ENCODE measurements around the gene PDGFRB.

DNA sequence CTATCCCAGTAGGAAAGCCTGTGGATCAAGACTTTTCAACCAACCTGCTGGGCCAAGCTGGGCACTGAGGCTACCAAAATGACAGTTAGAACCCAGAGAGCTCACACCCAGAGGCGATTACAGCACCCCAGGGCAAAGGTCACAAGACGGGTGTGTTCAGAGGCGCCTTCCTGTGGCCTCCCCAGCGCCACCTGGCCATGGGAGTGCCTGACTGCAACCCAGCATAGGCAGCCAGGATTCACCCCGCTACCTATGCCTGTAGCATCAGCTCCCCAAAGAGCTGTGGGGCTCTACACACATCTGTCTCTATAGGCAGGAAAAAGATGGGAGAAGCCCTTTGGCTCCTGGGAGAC, 33.5 kb downstream of the PDGFRB start:
- TF ChIP-seq GABPA (IDR thresholded peaks at IDR 0.05; ENCODE audit: low read depth) (no peak), POLR2AphosphoS5 (IDR thresholded peaks at IDR 0.05; ENCODE audit: low read depth) (no peak)
- TF ChIP-seq, protein P1, sequence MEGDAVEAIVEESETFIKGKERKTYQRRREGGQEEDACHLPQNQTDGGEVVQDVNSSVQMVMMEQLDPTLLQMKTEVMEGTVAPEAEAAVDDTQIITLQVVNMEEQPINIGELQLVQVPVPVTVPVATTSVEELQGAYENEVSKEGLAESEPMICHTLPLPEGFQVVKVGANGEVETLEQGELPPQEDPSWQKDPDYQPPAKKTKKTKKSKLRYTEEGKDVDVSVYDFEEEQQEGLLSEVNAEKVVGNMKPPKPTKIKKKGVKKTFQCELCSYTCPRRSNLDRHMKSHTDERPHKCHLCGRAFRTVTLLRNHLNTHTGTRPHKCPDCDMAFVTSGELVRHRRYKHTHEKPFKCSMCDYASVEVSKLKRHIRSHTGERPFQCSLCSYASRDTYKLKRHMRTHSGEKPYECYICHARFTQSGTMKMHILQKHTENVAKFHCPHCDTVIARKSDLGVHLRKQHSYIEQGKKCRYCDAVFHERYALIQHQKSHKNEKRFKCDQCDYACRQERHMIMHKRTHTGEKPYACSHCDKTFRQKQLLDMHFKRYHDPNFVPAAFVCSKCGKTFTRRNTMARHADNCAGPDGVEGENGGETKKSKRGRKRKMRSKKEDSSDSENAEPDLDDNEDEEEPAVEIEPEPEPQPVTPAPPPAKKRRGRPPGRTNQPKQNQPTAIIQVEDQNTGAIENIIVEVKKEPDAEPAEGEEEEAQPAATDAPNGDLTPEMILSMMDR (IDR thresholded peaks at IDR 0.05; ENCODE audit: insufficient read depth, low read length), result peak; percentile 68

Data from HL-60 (cell line).